ENCODE results near the gene COLEC12. TPM values are rescaled to one million over a fixed set of nuclear protein-coding genes. Genes with fewer than 3 reads are reported as not detected.

COLEC12 gene
- total and polyA plus RNA-seq, 10 of the 15 experiments (the other 5 are each of a cell fraction or from before 2014, with no cell fraction given), result 0.04 to 0.05 TPM; not detected in 8

- FAIRE-seq (no peak), ATAC-seq (no peak), DNase-seq (ENCODE audit: low read depth, low spot score) (no peak)
- CTCF ChIA-PET, result no interaction called here
- WGBS (ENCODE audit: insufficient coverage, insufficient replicate concordance, low lambda C conversion rate, missing lambda C conversion rate), result 38% methylated on average over 4 of the region's 4 CpGs
- H3K4me3 ChIP-seq, result no peak overlapping the region
- POLR2A ChIA-PET, result no interaction called here
- no peak overlapping the region for H3K4me2 ChIP-seq (ENCODE audit: control insufficient read depth, insufficient read depth)
- SMC1A ChIA-PET (ENCODE audit: uncharacterized antibody, unreplicated experiment), result no interaction called here
- TF ChIP-seq MEF2A (IDR thresholded peaks at IDR 0.05; ENCODE audit: insufficient read depth, low read depth, low read length), result no peak
- no peak for TF ChIP-seq ZZZ3 (IDR thresholded peaks at IDR 0.05; ENCODE audit: control insufficient read depth, insufficient read length, low read depth)
- TF ChIP-seq, protein P1, sequence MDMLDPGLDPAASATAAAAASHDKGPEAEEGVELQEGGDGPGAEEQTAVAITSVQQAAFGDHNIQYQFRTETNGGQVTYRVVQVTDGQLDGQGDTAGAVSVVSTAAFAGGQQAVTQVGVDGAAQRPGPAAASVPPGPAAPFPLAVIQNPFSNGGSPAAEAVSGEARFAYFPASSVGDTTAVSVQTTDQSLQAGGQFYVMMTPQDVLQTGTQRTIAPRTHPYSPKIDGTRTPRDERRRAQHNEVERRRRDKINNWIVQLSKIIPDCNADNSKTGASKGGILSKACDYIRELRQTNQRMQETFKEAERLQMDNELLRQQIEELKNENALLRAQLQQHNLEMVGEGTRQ (IDR thresholded peaks at IDR 0.05; ENCODE audit: borderline replicate concordance, low read depth, low read length), result no peak
- no peak for TF ChIP-seq MYC (IDR thresholded peaks at IDR 0.05; ENCODE audit: insufficient read depth, insufficient read length, insufficient replicate concordance, low read length, severe bottlenecking)
- no peak for TF ChIP-seq PAX8 (IDR thresholded peaks at IDR 0.05)
- no peaks in the 10 kb centered on the region for H4K20me1 ChIP-seq (ENCODE audit: control insufficient read depth, insufficient read depth)
- 0 out of 4 replicates have a peak, but pooled peaks cover 0 to 4% of the 10 kb centered on the region in 2 experiments for H3K27me3 ChIP-seq (replicated peaks in 1 of 2; ENCODE audit: control insufficient read depth in 2 of 2, insufficient read depth in 2 of 2, low read length in 1 of 2)
- H3K4me1 ChIP-seq (ENCODE audit: control insufficient read depth, insufficient read depth, low read length), result no peaks in the 10 kb centered on the region
- no peak overlapping the region for H2AFZ ChIP-seq (ENCODE audit: control insufficient read depth, low read depth, low read length)
- RAD21 ChIA-PET (ENCODE audit: unreplicated experiment), result no interaction called here
- BruUV-seq (replicated peaks), result no TSS peak
- no peak overlapping the region for H3K27ac ChIP-seq (ENCODE audit: control insufficient read depth, insufficient read depth)
- no peaks in the 10 kb centered on the region for H3K36me3 ChIP-seq (ENCODE audit: control insufficient read depth in 2 of 2, insufficient read depth in 2 of 2, low read length in 1 of 2)
- no peaks in the 10 kb centered on the region for H3K9me3 ChIP-seq (replicated peaks; ENCODE audit: control insufficient read depth, insufficient read depth, low read length)
- H3K9ac ChIP-seq (ENCODE audit: control insufficient read depth, insufficient read depth, low read length), result no peak overlapping the region
- no peaks in the 10 kb centered on the region for H3K79me2 ChIP-seq (ENCODE audit: control insufficient read depth, insufficient read depth, low read length)
- in situ Hi-C loops (cut with MboI) (no loop called here), intact Hi-C loops (cut with micrococcal nuclease; ENCODE audit: unreplicated experiment) (no loop called here)
These were observed 146.5 kb downstream of the COLEC12 start for GRCh38 chr18:354003-354402.

- POLR2A ChIA-PET, result no interaction called here
- DNase-seq (ENCODE audit: low read depth, low spot score), result no peak
- no peak overlapping the region for H2AFZ ChIP-seq (ENCODE audit: control insufficient read depth, low read depth, low read length)
- H3K9ac ChIP-seq (ENCODE audit: control insufficient read depth, insufficient read depth, low read length), result no peak overlapping the region
- no peaks in the 10 kb centered on the region for H4K20me1 ChIP-seq (ENCODE audit: control insufficient read depth, insufficient read depth)
- in situ Hi-C loops (cut with MboI) (no loop called here), intact Hi-C loops (cut with micrococcal nuclease; ENCODE audit: unreplicated experiment) (no loop called here)
- no peaks in the 10 kb centered on the region for H3K79me2 ChIP-seq (ENCODE audit: control insufficient read depth, insufficient read depth, low read length)
- no peaks in the 10 kb centered on the region for H3K9me3 ChIP-seq (replicated peaks; ENCODE audit: control insufficient read depth, insufficient read depth, low read length)
- no peak for ATAC-seq
- RAD21 ChIA-PET (ENCODE audit: unreplicated experiment), result no interaction called here
- no TSS peak for BruUV-seq (replicated peaks)
- H3K4me3 ChIP-seq, result no peak overlapping the region
- no peak for FAIRE-seq
- SMC1A ChIA-PET (ENCODE audit: uncharacterized antibody, unreplicated experiment), result no interaction called here
- CTCF ChIA-PET, result no interaction called here
- peaks cover 0 to 4% of the 10 kb centered on the region in 2 experiments; a peak in 1 of 4 replicates for H3K27me3 ChIP-seq (replicated peaks in 1 of 2; ENCODE audit: control insufficient read depth in 2 of 2, insufficient read depth in 2 of 2, low read length in 1 of 2)
- H3K27ac ChIP-seq (ENCODE audit: control insufficient read depth, insufficient read depth), result no peak overlapping the region
- H3K4me2 ChIP-seq (ENCODE audit: control insufficient read depth, insufficient read depth), result no peak overlapping the region
- 37% methylated on average over 3 of the region's 3 CpGs for WGBS (ENCODE audit: insufficient coverage, insufficient replicate concordance, low lambda C conversion rate, missing lambda C conversion rate)
- no peaks in the 10 kb centered on the region for H3K4me1 ChIP-seq (ENCODE audit: control insufficient read depth, insufficient read depth, low read length)
- H3K36me3 ChIP-seq (ENCODE audit: control insufficient read depth in 2 of 2, insufficient read depth in 2 of 2, low read length in 1 of 2), result no peaks in the 10 kb centered on the region
- TF ChIP-seq HCFC1 (IDR thresholded peaks at IDR 0.05; ENCODE audit: low read length) (no peak), WRNIP1 (IDR thresholded peaks at IDR 0.05; ENCODE audit: borderline replicate concordance, low read depth, low read length) (no peak), ZNF384 (IDR thresholded peaks at IDR 0.05; ENCODE audit: borderline replicate concordance, low read depth, low read length) (no peak), RAD21 (IDR thresholded peaks at IDR 0.05; ENCODE audit: insufficient read depth, low read depth, low read length) (no peak), EED (IDR thresholded peaks at IDR 0.05; ENCODE audit: low read depth) (no peak)
- TF ChIP-seq, protein P2, sequence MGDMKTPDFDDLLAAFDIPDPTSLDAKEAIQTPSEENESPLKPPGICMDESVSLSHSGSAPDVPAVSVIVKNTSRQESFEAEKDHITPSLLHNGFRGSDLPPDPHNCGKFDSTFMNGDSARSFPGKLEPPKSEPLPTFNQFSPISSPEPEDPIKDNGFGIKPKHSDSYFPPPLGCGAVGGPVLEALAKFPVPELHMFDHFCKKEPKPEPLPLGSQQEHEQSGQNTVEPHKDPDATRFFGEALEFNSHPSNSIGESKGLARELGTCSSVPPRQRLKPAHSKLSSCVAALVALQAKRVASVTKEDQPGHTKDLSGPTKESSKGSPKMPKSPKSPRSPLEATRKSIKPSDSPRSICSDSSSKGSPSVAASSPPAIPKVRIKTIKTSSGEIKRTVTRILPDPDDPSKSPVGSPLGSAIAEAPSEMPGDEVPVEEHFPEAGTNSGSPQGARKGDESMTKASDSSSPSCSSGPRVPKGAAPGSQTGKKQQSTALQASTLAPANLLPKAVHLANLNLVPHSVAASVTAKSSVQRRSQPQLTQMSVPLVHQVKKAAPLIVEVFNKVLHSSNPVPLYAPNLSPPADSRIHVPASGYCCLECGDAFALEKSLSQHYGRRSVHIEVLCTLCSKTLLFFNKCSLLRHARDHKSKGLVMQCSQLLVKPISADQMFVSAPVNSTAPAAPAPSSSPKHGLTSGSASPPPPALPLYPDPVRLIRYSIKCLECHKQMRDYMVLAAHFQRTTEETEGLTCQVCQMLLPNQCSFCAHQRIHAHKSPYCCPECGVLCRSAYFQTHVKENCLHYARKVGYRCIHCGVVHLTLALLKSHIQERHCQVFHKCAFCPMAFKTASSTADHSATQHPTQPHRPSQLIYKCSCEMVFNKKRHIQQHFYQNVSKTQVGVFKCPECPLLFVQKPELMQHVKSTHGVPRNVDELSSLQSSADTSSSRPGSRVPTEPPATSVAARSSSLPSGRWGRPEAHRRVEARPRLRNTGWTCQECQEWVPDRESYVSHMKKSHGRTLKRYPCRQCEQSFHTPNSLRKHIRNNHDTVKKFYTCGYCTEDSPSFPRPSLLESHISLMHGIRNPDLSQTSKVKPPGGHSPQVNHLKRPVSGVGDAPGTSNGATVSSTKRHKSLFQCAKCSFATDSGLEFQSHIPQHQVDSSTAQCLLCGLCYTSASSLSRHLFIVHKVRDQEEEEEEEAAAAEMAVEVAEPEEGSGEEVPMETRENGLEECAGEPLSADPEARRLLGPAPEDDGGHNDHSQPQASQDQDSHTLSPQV (IDR thresholded peaks at IDR 0.05), result no peak
- TF ChIP-seq, protein P3, sequence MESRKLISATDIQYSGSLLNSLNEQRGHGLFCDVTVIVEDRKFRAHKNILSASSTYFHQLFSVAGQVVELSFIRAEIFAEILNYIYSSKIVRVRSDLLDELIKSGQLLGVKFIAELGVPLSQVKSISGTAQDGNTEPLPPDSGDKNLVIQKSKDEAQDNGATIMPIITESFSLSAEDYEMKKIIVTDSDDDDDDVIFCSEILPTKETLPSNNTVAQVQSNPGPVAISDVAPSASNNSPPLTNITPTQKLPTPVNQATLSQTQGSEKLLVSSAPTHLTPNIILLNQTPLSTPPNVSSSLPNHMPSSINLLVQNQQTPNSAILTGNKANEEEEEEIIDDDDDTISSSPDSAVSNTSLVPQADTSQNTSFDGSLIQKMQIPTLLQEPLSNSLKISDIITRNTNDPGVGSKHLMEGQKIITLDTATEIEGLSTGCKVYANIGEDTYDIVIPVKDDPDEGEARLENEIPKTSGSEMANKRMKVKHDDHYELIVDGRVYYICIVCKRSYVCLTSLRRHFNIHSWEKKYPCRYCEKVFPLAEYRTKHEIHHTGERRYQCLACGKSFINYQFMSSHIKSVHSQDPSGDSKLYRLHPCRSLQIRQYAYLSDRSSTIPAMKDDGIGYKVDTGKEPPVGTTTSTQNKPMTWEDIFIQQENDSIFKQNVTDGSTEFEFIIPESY (IDR thresholded peaks at IDR 0.05), result no peak
These were observed 148.1 kb downstream of the COLEC12 start for GRCh38 chr18:352438-352837.

Data from GM12878 (cell line).